Astrocyte of the hippocampus (primary cell): ENCODE results near the gene SLC25A46.
"Not testable (repeated sequence)": the region's sequence is repeated elsewhere in the genome, so short reads cannot be mapped to it uniquely, and the experiment has no call there.

Source experiments
- DNase-seq: peaks from one replicate; pipeline ENCODE4 v3.0.0; 2011; ENCODE audit warnings: low read depth, low spot score

Gene SLC25A46

DNA sequence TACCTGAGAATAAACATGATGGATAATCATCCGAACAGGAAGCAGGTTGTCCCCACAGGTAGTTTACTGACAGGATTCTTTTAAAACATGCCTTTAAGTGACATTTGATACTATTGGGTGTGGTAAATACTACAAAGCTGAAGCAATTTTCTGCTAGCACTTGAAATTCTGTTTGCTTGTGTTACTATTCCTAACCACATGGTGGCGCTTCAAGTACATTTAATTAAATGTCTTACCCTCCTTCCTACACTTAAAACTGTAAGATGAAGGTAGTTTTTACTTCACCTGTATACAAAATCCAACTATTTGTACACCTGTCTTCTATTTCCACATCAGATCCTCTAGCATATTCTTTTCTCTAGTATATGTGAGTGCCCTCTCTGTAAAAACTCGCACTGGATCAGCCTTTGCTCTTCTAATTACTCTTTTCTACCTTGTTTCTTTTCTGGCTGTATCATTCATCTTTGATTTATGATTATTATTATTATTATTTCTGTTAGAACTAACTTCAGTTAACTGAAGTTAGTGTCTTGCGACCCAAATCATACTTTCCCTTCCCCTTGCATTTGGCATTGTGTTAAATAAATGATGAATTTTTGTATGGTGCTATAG lies 18.4 kb downstream of the SLC25A46 start:
- peak; percentile 72 for DNase-seq

DNA sequence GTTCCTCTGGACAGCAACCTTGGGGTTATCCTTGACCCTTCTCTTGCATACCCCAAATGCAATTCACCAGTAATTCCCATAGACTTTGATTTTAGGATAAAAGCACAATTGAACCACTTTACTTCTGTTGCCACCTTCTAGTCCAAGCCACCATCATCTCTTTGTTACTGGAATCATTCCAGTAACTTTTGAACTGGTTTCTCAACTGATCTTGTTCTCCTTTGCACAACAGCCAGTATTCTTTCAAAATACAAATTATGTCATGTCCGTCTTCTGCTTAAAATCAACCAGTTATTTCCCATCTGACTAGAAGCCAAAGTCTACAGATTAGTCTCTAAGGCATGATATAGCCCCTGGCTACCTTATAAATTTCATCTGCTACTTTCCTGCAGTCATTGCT lies 21.4 kb downstream of the SLC25A46 start:
- no peak for DNase-seq

DNA sequence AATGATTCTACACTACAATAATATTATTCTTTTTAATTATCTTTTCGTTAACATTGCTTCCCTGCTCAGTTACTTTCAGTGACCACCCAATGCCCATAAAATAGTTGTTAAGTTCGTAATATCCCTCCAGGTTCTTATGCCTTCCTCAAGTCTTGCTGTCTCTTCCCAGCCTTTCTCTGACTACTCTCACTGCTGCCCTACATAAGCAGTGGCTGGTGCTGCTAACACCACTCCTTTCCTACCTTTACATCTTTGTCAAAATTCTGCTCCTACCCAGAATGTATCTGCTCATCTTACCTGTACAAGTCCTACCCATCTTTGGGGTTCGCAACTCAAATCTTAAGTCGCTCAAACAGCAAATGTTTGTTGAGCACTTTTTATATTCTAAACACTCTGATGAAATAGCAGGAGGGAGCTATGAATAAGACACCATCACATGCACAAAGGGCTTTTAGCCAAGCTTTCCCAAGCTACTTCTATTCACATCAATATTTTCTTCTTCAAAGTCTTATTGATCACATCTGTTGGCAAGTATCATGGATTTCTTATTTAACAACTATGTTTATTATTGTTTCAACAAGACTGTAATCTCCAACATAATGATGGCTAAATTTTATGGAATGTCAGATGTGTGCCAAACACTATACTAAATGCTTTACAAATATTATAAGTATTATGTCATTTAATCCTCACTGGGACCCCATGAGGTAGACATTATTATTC lies 29.5 kb downstream of the SLC25A46 start:
- no peak for DNase-seq

DNA sequence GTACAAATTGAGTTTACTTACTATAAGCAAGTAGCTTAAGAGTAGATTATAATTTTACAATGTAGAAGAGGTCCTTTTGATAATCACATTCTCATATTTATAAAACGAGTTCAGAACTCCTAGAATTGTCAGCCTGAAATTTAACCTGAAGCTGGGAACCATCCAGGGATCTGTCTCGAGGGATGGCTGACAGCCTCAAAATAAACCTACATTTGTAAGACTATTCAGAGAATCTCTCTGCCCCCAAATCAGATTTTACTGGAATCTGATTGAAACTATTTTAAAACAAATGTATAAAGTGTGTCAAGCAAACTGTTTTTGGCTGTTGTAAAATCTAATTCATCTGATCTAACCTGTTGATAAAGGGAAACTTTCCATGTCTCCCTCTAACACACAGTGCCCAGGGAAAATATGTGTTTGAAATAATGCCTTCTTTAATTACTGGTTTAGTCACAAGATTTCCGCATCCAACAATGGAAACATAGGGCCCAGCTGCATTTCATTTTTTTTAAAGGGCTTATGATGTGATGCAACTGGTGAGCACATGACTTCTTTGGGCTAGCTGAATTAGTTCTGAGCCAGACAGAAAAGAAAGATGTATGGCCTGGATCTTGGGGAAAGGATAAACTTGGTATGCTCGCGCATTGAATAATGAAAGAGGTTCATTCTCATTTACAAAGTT lies 30.3 kb downstream of the SLC25A46 start:
- no peak for DNase-seq

DNA sequence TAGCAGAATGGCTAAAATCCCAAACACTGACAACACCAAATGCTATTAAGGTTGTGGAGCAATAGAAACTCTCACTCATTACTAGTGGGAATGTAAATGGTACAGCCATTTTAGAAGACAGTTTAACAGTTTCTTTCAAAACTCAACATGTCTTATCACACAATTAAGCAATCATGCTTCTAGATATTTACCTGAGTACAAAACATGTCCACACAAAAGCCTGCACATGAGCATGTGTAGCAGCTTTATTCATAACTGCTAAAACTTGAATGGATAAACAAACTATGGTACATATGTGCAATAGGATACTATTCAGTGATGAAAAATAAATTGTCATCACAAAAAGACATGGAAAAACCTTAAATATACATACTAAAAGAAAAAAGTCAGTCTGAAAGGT lies 31.5 kb downstream of the SLC25A46 start:
- DNase-seq: no peak

DNA sequence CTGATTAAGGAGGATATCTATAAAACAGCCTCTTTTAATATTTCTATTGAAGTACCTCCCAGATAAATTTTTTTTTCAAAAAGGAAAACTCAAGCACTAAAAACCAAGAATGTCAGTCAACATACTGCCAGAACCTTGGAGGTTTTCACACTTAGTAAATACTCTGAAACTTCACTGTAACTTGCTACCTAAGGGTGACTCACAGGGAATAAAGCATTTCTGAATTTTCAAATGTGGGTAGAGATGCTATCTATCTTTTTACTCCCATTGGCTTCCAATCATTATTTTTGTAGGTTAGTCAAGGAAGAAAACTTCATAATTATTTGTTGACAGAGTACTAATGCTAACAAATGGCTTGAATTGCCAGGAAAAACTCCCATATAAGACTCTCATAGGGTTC lies 46.1 kb downstream of the SLC25A46 start:
- peak; percentile 28 for DNase-seq

DNA sequence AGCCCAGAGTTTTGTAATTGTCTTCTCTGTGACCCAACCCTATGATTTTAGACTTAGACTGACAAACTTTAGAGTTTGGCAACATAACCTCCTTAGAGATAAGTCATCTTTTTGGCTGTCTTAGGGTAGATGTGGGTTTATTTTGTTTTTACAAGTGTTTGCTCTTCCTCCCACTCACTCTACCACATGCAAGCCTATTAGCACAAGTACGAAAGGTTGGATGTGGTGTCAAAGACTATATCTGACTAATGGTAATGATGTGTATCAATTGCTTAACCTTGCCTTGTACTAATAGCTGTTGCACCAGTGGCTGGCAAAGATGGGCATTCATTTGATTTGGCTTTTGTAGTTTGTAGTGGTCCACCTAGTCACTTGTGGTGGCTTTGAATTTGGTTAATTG lies 46.5 kb downstream of the SLC25A46 start:
- peak; percentile 22 for DNase-seq

DNA sequence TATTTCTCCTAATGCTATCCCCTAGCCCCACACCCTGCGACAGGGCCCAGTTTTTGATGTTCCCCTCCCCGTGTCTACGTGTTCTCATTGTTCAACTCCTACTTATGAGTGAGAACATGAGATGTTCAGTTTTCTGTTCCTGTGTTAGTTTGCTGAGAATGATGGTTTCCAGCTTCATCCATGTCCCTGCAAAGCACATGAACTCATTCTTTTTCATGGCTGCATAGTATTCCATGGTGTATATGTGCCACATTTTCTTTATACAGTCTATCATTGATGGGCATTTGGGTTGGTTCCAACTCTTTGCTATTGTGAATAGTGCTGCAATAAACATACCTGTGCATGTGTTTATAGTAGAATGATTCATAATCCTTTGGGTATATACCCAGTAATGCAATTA lies 49.2 kb downstream of the SLC25A46 start:
- DNase-seq: not testable (repeated sequence)

DNA sequence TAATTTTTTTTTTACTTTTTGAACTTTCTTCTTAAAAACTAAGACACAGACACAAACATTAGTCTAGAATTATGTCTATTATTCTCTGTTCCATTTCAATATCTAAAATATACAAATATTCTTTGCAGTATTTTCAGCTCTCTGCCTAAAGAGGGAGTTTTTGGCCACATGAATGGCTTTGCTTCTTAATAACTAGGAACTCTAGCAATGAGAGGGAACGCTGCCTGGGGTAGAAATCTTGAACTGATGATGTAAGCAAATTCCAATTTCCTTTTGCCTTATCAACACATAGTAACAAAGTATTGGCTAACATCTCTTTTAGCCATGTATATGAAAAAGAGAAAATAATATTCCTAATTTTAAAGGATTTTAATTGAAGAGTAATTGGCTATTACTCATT lies 51.9 kb downstream of the SLC25A46 start:
- DNase-seq: peak; percentile 73

DNA sequence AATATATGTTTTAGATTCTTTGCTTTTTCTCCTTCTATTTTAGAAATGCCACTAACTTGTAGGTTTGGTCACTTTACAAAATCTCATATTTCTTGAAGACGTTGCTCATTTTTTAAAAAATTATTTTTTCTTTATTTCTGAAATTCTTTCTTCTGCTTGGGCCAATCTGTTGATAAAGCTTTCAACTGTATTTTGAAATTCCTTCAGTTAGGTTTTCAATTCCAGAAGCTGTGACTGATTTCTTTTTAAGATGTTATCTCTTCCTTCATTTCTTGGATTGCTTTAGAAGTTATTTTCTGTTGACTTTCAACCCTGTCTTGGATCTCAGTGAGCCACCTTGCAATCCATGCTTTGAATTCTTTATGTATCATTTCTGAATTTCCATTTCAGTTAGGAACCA lies 64.2 kb downstream of the SLC25A46 start:
- DNase-seq: no peak

DNA sequence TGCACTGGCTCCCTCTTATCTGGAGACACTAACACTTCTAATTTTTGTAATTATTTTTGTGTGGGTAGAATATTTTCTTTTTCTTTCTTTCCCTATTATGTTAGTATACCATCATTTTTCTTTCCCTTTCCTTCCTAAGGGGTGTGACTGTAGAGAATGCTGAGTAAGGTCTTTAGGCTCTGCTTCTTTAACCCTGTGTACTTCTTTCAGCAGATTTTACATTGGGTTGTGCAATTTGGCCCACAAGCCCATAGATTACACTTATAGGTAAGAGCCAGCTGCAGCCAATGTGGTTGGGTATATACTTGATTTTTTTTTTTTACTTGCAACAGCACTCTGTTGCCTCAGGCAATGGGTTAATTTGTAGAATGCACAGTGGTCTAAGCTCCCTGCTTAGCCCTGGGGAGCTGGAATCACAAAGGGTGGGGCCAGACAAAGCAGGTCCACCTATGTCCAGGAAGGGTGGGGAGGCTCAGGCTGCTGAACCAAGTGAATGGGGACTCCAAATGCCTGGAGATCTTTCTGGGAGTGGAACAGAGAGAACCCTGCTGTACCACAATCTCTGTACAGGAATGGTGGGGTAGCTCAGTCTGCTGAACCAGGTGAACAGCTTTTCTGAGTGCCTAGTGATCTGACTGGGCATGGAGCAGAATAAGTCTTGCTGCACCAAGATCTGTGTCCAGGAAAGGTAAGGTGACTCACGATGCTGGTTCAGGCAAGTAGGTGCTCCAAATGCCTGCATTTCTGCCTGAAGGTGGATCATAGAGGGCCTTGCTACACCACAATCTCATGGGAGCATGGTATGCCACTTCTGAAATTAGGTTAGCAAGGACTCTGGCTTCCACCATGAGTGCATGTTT lies 64.9 kb downstream of the SLC25A46 start:
- no peak for DNase-seq

DNA sequence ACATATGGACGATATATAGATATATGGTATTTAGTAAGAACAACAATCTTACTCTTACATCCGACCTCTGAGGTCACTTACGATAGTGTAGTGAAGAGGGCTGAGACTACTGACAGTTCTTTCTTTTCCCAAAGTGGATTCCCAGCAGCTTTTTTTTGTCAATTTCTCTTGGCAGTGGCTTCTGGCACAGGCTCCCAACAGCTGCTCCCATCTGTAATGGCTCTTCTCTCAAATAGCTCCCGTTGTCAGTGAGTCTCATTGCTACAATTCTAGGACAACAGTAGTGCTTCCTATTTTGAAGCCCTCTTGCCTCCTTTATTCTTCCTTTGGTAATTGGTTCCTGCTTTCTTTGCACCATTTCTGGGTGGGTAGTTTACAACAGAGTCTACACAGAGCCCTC lies 68.4 kb downstream of the SLC25A46 start:
- DNase-seq: no peak

DNA sequence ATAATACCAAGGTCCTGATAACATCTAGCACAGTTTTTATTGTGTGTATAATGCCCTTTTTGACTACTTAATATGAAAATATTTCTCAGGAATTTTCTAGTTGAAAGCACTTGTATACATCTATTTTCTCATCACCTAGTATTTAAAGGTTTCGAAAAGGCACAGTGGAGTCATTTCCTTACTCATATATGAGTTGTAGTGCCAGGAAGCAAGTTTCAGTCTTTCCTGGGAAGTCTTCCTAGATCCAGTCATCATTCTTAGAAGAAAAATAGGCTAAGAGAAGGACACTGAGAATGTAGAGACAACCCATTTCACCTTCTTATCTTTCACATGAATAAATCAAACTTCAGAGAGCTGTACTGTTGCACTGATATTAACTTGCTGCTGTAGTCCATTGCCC lies 70.2 kb downstream of the SLC25A46 start:
- no peak for DNase-seq
